B cell (primary cell): ENCODE results near the gene C4BPA.

Source experiments
- CTCF ChIP-seq: fragments of 200-600 bp; IDR thresholded peaks from one replicate; pipeline ENCODE4 v1.8.0; 2022; ENCODE audit warnings: antibody characterized with exemption, mild to moderate bottlenecking
- EZH2 ChIP-seq: IDR thresholded peaks from 2 replicates; pipeline ENCODE4 v1.6.1; 2012; ENCODE audit warnings: borderline replicate concordance, low read depth, mild to moderate bottlenecking, moderate library complexity, low read length; ENCODE audit not compliant: insufficient read depth, poor library complexity, severe bottlenecking

- TF ChIP-seq EZH2 (no peak), CTCF (no peak)
These were observed 60.1 kb downstream of the C4BPA start for GRCh38 chr1:207164086-207164485.
